22Rv1 (cell line): ENCODE measurements around the gene HS6ST2.

Source experiments
- CTCF ChIP-seq: fragments of 450-650 bp; IDR thresholded peaks from 2 replicates; pipeline ENCODE4 v1.5.1; 2017; ENCODE audit warnings: mild to moderate bottlenecking
- ZFX ChIP-seq: fragments of 450-650 bp; IDR thresholded peaks from 2 replicates; pipeline ENCODE4 v1.6.1; 2017; ENCODE audit warnings: antibody characterized with exemption, borderline replicate concordance

- TF ChIP-seq CTCF (no peak), ZFX (no peak)
Measured at GRCh38 chrX:132763528-132763927, 194.9 kb downstream of the HS6ST2 start.
